Astrocyte (in vitro differentiated cells and primary cell): ENCODE measurements around the gene MESP2. TPM values are rescaled to one million over a fixed set of nuclear protein-coding genes. Genes with fewer than 3 reads are reported as not detected.

ENCODE experiments used
- DNase-seq: peaks from one replicate; pipeline ENCODE4 v3.0.0-alpha.2; 2010; ENCODE audit warnings: low read depth
- FAIRE-seq: peaks from 2 replicates; lab custom pipeline; 2011; peaks lifted over from hg19 to GRCh38; lab: Jason Lieb, UNC
- H2AFZ ChIP-seq: 2 replicates; pipeline ENCODE4 v1.6.0; 2012; ENCODE audit warnings: low read depth, low read length, inconsistent platforms
- H3K27ac ChIP-seq: 2 replicates; pipeline ENCODE4 v1.5.1; 2011; ENCODE audit warnings: low read depth, low read length, inconsistent platforms
- H3K27me3 ChIP-seq: 2 replicates; pipeline ENCODE4 v1.6.0; 2011; ENCODE audit warnings: low read length, inconsistent platforms; ENCODE audit not compliant: insufficient read depth
- H3K36me3 ChIP-seq: 2 replicates; pipeline ENCODE4 v1.5.1; 2011; ENCODE audit warnings: low read length, inconsistent platforms; ENCODE audit not compliant: insufficient read depth
- H3K4me1 ChIP-seq: 2 replicates; pipeline ENCODE4 v1.5.1; 2011; ENCODE audit warnings: low read length, inconsistent platforms; ENCODE audit not compliant: insufficient read depth
- H3K4me2 ChIP-seq: 2 replicates; pipeline ENCODE4 v1.6.0; 2012; ENCODE audit warnings: low read length, inconsistent platforms
- H3K4me3 ChIP-seq: 2 replicates; pipeline ENCODE4 v1.5.1; 2011; ENCODE audit warnings: low read depth, mild to moderate bottlenecking, low read length, inconsistent platforms; ENCODE audit not compliant: insufficient read depth
- H3K79me2 ChIP-seq: 2 replicates; pipeline ENCODE4 v1.6.0; 2012; ENCODE audit warnings: mild to moderate bottlenecking, low read length, inconsistent platforms; ENCODE audit not compliant: insufficient read depth
- H3K9ac ChIP-seq: 2 replicates; pipeline ENCODE4 v1.6.0; 2012; ENCODE audit warnings: mild to moderate bottlenecking, low read length, inconsistent platforms
- H3K9me3 ChIP-seq: 2 replicates; pipeline ENCODE4 v1.5.1; 2012; ENCODE audit warnings: low read depth, mild to moderate bottlenecking, low read length, inconsistent platforms; ENCODE audit not compliant: insufficient read depth
- H4K20me1 ChIP-seq: 2 replicates; pipeline ENCODE4 v1.6.0; 2012; ENCODE audit warnings: low read length, inconsistent platforms; ENCODE audit not compliant: insufficient read depth
- H3K27ac Mint-ChIP-seq: one replicate; pipeline ENCODE4 v1.8.0; 2021; ENCODE audit warnings: mild to moderate bottlenecking, mixed read lengths; ENCODE audit not compliant: unreplicated experiment
- H3K27me3 Mint-ChIP-seq: one replicate; pipeline ENCODE4 v1.8.0; 2021; ENCODE audit warnings: low read depth, mixed read lengths; ENCODE audit not compliant: unreplicated experiment
- H3K36me3 Mint-ChIP-seq: one replicate; pipeline ENCODE4 v1.8.0; 2021; ENCODE audit warnings: low read depth, mixed read lengths; ENCODE audit not compliant: unreplicated experiment
- H3K4me1 Mint-ChIP-seq: one replicate; pipeline ENCODE4 v1.8.0; 2021; ENCODE audit warnings: low read depth, mixed read lengths; ENCODE audit not compliant: unreplicated experiment
- H3K4me3 Mint-ChIP-seq: one replicate; pipeline ENCODE4 v1.8.0; 2021; ENCODE audit warnings: mild to moderate bottlenecking, moderate library complexity, mixed read lengths; ENCODE audit not compliant: unreplicated experiment
- H3K9me3 Mint-ChIP-seq: one replicate; pipeline ENCODE4 v1.8.0; 2021; ENCODE audit warnings: mild to moderate bottlenecking, mixed read lengths; ENCODE audit not compliant: unreplicated experiment
- EZH2 ChIP-seq: IDR thresholded peaks from 2 replicates; pipeline ENCODE4 v1.6.1; 2012; ENCODE audit warnings: mild to moderate bottlenecking, low read length, inconsistent platforms; ENCODE audit not compliant: insufficient read depth
- total RNA-seq: library from RNA; stranded (reverse); gene quantifications from 2 replicates; pipeline ENCODE4 v1.2.1, GENCODE V29; 2021
- TF ChIP-seq, protein P1 (sequence below): IDR thresholded peaks from 2 replicates; pipeline ENCODE4 v1.5.1; 2011; ENCODE audit warnings: low read depth, mild to moderate bottlenecking, inconsistent platforms, low read length, moderate library complexity; ENCODE audit not compliant: insufficient read depth

Gene MESP2
- total RNA-seq, 1 donor from 2014 or later, result not detected

GRCh38 chr15:89749054-89749453 lies 27.1 kb upstream of the MESP2 start:
- Histone ChIP-seq H3K79me2 (no peaks in the 10 kb centered on the region), H3K27ac (no peak overlapping the region), H2AFZ (no peak overlapping the region), H3K27me3 (peaks cover 40% of the 10 kb centered on the region), H3K4me3 (no peak overlapping the region), H4K20me1 (no peaks in the 10 kb centered on the region), H3K4me1 (peaks cover 6% of the 10 kb centered on the region), H3K36me3 (no peaks in the 10 kb centered on the region), H3K9ac (no peak overlapping the region), H3K4me2 (no peak overlapping the region), H3K9me3 (no peaks in the 10 kb centered on the region)
- Mint-ChIP-seq H3K27ac (no peak overlapping the region), H3K4me3 (no peak overlapping the region), H3K36me3 (no peaks in the 10 kb centered on the region), H3K4me1 (no peaks in the 10 kb centered on the region), H3K9me3 (no peaks in the 10 kb centered on the region), H3K27me3 (peaks cover 51% of the 10 kb centered on the region)
- TF ChIP-seq, protein P1, sequence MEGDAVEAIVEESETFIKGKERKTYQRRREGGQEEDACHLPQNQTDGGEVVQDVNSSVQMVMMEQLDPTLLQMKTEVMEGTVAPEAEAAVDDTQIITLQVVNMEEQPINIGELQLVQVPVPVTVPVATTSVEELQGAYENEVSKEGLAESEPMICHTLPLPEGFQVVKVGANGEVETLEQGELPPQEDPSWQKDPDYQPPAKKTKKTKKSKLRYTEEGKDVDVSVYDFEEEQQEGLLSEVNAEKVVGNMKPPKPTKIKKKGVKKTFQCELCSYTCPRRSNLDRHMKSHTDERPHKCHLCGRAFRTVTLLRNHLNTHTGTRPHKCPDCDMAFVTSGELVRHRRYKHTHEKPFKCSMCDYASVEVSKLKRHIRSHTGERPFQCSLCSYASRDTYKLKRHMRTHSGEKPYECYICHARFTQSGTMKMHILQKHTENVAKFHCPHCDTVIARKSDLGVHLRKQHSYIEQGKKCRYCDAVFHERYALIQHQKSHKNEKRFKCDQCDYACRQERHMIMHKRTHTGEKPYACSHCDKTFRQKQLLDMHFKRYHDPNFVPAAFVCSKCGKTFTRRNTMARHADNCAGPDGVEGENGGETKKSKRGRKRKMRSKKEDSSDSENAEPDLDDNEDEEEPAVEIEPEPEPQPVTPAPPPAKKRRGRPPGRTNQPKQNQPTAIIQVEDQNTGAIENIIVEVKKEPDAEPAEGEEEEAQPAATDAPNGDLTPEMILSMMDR, result no peak
- TF ChIP-seq EZH2, result no peak
- FAIRE-seq (no peak), DNase-seq (no peak)

DNA sequence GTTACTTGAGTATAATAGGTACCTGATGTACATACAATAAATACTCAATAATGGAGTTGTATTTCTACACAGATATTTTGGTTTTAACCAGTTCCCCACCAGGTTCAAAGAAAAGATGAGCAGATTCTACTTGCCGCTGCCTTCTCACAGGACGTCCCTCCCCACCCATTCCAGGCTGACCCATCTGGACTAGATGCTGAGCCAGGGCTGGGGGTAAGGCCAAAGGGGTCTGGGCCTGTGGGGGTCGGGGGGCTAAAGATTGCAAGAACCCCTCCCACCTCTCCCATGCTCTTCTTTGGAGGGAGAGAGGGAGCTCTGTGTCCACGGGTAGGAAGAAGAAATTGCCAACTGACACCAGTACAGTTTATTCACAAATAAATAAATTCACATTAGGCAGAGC lies 26.6 kb upstream of the MESP2 start:
- Mint-ChIP-seq H3K4me1 (no peaks in the 10 kb centered on the region), H3K36me3 (no peaks in the 10 kb centered on the region), H3K27ac (no peak overlapping the region), H3K4me3 (peak overlapping the region; percentile 69), H3K27me3 (peaks cover 46% of the 10 kb centered on the region), H3K9me3 (no peaks in the 10 kb centered on the region)
- Histone ChIP-seq H3K79me2 (no peaks in the 10 kb centered on the region), H3K4me1 (peaks cover 6% of the 10 kb centered on the region), H4K20me1 (no peaks in the 10 kb centered on the region), H3K27ac (no peak overlapping the region), H3K4me3 (no peak overlapping the region), H2AFZ (peak overlapping the region; percentile 88), H3K9ac (no peak overlapping the region), H3K27me3 (peaks cover 40% of the 10 kb centered on the region), H3K36me3 (no peaks in the 10 kb centered on the region), H3K9me3 (no peaks in the 10 kb centered on the region), H3K4me2 (peak overlapping the region; percentile 88)
- FAIRE-seq, result no peak
- no peak for TF ChIP-seq EZH2
- TF ChIP-seq, protein P1, result no peak
- DNase-seq, result no peak

DNA sequence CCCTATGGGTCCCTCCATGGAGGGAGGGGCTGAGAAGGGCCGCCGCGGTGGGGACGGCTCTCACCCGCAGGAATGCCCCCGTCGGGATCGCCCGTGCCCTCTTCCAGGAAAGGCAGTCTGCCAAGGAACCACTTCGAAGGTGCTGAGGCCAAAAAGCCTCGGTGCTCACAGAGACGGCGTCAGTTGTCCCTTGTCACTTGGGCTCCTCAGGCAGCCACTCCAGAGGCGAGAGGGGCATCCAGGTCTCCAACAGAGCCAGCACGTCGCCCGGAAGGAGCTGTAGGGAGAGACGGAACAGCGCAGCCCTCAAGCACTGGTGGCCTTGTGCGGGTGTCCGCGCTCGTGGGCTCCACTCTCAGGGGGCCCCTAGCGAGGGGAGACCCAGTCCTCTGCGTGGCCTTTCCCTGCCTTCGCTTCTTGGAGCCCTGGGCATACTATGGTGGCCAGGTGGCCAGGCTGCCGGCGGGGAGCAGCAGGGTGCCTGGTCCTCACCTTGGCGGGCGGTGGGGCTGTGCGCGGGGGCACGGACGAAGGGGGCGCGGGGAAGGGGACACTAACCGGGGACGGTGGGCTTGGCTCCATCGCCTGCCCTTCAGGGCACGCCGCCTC lies 26.1 kb upstream of the MESP2 start:
- Histone ChIP-seq H3K4me2 (peak overlapping the region; percentile 88), H3K4me3 (peak overlapping the region; percentile 62), H3K27me3 (peaks cover 40% of the 10 kb centered on the region), H4K20me1 (no peaks in the 10 kb centered on the region), H3K27ac (no peak overlapping the region), H3K4me1 (peaks cover 6% of the 10 kb centered on the region), H2AFZ (peak overlapping the region; percentile 88), H3K36me3 (no peaks in the 10 kb centered on the region), H3K9ac (no peak overlapping the region), H3K79me2 (no peaks in the 10 kb centered on the region), H3K9me3 (no peaks in the 10 kb centered on the region)
- FAIRE-seq (no peak), DNase-seq (no peak)
- peak overlapping the region; percentile 69 for H3K4me3 Mint-ChIP-seq
- H3K9me3 Mint-ChIP-seq, result no peaks in the 10 kb centered on the region
- peaks cover 45% of the 10 kb centered on the region for H3K27me3 Mint-ChIP-seq
- TF ChIP-seq EZH2, result peak; percentile 55
- TF ChIP-seq, protein P1, result no peak
- H3K27ac Mint-ChIP-seq, result no peak overlapping the region
- no peaks in the 10 kb centered on the region for H3K36me3 Mint-ChIP-seq
- H3K4me1 Mint-ChIP-seq, result no peaks in the 10 kb centered on the region
